GM06990 (cell line): ENCODE measurements around the gene JMJD6.

Experiments
- DNase-seq: peaks from one replicate; pipeline ENCODE4 v3.0.0-alpha.2; 2011; ENCODE audit not compliant: insufficient read length; ENCODE audit errors: extremely low read depth
- H3K27me3 ChIP-seq: replicated peaks from 2 replicates; pipeline ENCODE4 v1.6.0; 2011; ENCODE audit warnings: low read length; ENCODE audit not compliant: control insufficient read depth, insufficient read depth
- H3K36me3 ChIP-seq: 2 replicates; pipeline ENCODE4 v1.5.1; 2011; ENCODE audit warnings: low read length; ENCODE audit not compliant: control insufficient read depth, insufficient read depth
- H3K4me3 ChIP-seq: replicated peaks from 2 replicates; pipeline ENCODE4 v1.5.1; 2011; ENCODE audit warnings: low read depth, mild to moderate bottlenecking, control low read depth, low read length
- CTCF ChIP-seq: IDR thresholded peaks from 2 replicates; pipeline ENCODE4 v1.5.1; 2011; ENCODE audit warnings: low read length, control low read depth, mild to moderate bottlenecking, inconsistent platforms; ENCODE audit not compliant: insufficient read depth, poor library complexity, severe bottlenecking

The JMJD6 gene

GRCh38 chr17:76726231-76726775 lies at the start of gene JMJD6:
Gene JMJD6 (minus strand): TSS chr17:76726606. CDS start chr17:76726475, 131 bp downstream.
- Histone ChIP-seq H3K4me3 (peak within 1 kb of the TSS; percentile 93), H3K36me3 (peaks cover 17% of the 10 kb centered on the region), H3K27me3 (no peaks in the 10 kb centered on the region)
- peak; percentile 96 for DNase-seq
- TF ChIP-seq CTCF = no peak

- TF ChIP-seq CTCF = no peak
- Histone ChIP-seq H3K4me3 (no peak overlapping the region), H3K27me3 (no peaks in the 10 kb centered on the region), H3K36me3 (peaks cover 4% of the 10 kb centered on the region)
- no peak for DNase-seq
Measured at GRCh38 chr17:76775021-76775600, 48.7 kb upstream of the JMJD6 start.

- no peak overlapping the region for H3K4me3 ChIP-seq
- DNase-seq = no peak
Measured at GRCh38 chr17:76772842-76773525, 46.6 kb upstream of the JMJD6 start.

GRCh38 chr17:76758570-76758969 lies 32.2 kb upstream of the JMJD6 start:
- DNase-seq = no peak
- no peak for TF ChIP-seq CTCF
- Histone ChIP-seq H3K36me3 (peaks cover 5% of the 10 kb centered on the region), H3K27me3 (no peaks in the 10 kb centered on the region), H3K4me3 (no peak overlapping the region)

More at GRCh38 chr17:76772842-76773525, 46.6 kb upstream of the JMJD6 start:
- TF ChIP-seq CTCF = no peak
- Histone ChIP-seq H3K27me3 (no peaks in the 10 kb centered on the region), H3K36me3 (peaks cover 4% of the 10 kb centered on the region)

GRCh38 chr17:76757256-76757655 lies 30.9 kb upstream of the JMJD6 start:
- no peak overlapping the region for H3K4me3 ChIP-seq
- DNase-seq = no peak
- H3K27me3 ChIP-seq = no peaks in the 10 kb centered on the region
- peaks cover 5% of the 10 kb centered on the region for H3K36me3 ChIP-seq
- no peak for TF ChIP-seq CTCF
